Suppressor macrophage treated with lipopolysaccharide for 1 hour (primary cell): ENCODE data around the gene ERO1B.
"Not testable (repeated sequence)": the region's sequence is repeated elsewhere in the genome, so short reads cannot be mapped to it uniquely, and the experiment has no call there.

Experiments
- DNase-seq, 3 donors: peaks; one replicate each; pipeline ENCODE4 v3.0.0-alpha.2; 2020 to 2022

The ERO1B gene

DNA sequence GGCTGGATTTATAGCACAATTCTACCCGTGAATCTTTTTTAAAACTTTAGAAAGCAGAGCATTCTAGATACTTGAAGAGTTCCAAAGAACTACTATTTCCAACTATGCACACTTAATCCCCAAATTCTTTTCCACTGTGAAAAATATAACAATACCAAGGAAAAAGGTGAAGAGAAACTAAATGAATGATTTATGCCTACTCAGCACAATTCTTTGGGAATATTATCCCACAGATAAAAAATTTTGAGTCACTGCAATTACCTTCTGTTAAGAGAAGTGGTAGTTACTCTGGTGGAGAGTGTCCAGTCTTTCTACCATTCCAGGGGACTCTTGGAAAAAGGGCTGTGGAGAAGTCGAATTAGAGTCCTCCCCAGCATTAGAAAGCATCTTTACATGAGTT lies 39.2 kb downstream of the ERO1B start:
- no peak for DNase-seq

DNA sequence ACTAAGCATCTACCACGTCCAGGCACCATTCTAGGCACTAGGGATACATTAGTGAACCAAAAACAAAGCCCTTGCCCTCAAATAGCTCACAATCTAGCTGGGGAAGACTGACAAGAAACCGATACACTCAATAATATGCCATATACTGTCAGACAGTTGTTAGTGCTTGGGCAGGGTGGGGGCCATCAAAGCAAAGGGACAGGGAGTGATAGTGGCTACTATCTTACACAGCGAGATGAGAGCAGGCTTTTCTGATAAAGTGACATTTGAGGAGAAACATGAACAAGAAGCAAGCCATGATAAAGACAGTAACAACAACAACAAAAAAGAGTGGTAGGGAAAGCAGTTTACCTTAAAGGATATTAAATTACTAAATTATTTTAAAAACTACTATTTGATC lies 41.1 kb downstream of the ERO1B start:
- DNase-seq: no peak

DNA sequence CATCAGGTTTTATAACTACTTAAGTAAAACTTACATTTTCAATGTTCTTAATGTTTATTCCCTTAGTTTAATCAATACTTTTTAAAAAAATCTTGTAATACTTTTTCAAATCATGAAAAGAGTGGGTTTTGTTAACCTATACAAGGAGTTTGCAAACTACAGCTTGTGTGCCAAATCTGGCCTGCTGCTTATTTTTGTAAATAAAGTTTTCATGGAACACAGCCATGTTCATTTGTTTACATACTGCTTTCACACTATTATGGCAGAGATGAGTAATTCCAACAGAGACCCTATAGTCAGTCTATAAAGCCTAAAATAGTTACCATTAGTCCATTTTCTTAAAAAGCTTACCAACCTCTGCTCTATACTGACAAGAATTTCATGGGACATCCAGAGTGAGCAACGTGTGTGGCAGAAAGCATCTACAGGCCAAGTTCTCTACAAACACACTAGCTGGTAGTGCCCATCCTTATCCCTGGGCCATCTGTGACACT lies 42.6 kb downstream of the ERO1B start:
- DNase-seq: no peak

DNA sequence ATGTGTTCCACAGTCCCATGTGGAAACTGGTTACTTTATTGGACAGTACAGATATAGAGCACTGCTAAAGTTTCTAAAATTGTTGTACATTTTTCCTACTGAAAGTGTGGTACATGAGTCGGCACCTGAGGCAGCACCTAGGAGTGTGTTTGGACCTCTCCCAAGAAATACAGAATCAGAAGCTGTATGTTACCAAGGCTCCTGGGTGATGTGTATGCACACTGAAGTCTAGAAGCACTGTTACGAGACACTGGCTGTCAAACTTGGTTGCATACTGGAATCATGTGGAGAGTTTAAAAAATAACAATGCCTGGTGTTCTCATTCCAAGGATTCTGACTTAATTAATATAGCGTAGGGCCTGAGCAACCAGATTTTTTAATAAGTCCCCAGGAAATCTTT lies 46.6 kb downstream of the ERO1B start:
- no peak for DNase-seq

DNA sequence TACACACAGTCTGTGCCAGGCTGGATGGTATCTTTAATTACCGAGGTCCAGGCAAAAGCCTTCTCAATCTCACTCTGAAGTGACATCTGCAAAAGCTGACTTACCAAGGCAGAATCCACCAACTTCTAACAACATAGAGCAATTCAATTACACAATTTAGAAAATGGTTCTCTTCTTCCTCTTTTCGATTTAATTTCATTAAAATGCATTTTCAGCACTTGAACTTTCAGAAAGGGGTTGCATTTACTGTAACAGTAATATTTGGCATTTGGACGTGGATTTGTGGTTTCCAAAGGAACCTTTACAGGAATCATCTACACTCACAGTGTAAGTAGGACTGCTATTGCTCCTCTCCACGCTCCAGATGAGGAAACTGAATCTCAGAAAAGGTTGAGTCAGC lies 53.3 kb downstream of the ERO1B start:
- peak; percentile 29 to 71 (median 63) for DNase-seq

DNA sequence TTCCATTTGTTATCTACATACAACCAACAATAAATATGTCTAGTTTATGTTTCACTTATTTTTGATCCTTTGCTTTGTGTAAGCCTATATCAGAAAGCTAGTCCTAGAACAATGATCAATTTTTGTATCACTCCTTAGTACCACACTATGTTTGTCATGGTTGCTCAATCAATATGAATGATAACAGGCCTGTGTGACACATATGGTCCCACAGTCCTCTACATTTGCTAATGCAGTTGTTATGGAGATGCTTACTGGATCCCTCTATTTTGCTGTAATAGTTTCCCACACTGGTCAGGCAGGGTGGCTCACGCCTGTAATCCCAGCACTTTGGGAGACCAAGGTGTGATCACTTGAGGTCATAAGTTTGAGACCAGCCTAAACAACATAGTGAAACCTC lies 59.1 kb downstream of the ERO1B start:
- peak in 1 of 3 donors; percentile 33 for DNase-seq

- no peak for DNase-seq
These were observed 61.3 kb downstream of the ERO1B start for GRCh38 chr1:236220473-236220872.

DNA sequence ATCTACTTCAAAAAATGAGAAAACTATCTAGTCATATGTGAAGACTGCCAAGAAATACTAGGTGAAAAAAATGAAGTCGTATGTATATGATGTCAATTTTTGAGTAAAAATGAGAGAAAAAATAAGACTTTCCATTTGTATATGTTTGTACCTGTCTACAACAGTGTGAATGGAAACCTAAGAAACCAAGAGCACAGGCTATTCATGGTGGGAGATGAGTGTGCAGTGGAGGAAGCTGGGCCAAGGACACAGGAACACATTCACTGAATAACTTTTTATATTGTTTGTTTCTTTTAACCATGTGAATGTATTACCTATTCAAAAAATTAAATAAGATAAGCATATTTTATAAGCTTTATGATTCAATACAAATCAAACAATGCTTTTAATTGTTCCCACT lies 67.0 kb downstream of the ERO1B start:
- DNase-seq: no peak

GRCh38 chr1:236213534-236213933 lies 68.2 kb downstream of the ERO1B start:
- no peak for DNase-seq

GRCh38 chr1:236211815-236212214 lies 69.9 kb downstream of the ERO1B start:
- no peak for DNase-seq

DNA sequence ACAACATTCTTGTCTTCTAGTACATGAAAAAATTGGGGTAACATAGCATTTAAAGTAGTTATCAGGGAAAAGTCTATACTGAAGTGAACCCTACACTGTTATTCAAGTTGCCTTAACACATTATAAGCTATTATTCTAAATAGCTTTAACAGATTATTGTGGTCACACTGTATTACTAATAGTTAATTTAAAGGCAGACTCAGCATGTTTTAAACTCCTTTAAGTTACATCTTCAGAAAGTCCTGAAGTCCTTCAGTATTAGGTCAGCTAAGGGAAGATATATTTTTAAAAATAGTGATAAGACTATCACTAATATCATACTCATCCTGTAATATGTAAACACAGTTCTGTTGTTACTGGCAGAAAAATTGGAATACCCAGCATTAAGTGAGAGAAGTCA lies 72.0 kb downstream of the ERO1B start:
- DNase-seq: no peak

- DNase-seq: no peak
These were observed 72.6 kb downstream of the ERO1B start for GRCh38 chr1:236209185-236209584.

DNA sequence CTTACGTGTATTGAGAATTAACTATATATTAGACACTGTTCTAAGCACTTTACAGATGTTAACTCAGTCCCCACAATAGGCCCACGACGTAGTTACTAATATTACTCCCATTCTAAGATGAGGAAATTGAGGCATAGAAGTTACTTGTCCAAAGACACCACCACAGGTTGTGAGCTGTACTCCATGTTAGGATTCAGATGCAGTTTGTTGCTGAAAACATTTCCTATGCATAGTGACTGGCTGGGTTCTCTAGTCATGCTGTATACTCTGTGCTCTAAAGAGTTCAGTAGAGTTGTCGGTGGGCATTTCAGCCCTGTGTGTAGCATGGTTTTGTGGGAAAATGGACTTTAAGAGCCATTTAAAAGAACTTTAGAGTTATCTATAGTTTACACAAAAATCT lies 74.2 kb downstream of the ERO1B start:
- no peak for DNase-seq

GRCh38 chr1:236207121-236207520 lies 74.6 kb downstream of the ERO1B start:
- DNase-seq: peak in 2 of 3 donors; percentile 32 to 37

GRCh38 chr1:236206548-236206947 lies 75.2 kb downstream of the ERO1B start:
- peak; percentile 82 to 89 (median 83) for DNase-seq

- no peak for DNase-seq
These were observed 77.1 kb downstream of the ERO1B start for GRCh38 chr1:236204656-236205055.

DNA sequence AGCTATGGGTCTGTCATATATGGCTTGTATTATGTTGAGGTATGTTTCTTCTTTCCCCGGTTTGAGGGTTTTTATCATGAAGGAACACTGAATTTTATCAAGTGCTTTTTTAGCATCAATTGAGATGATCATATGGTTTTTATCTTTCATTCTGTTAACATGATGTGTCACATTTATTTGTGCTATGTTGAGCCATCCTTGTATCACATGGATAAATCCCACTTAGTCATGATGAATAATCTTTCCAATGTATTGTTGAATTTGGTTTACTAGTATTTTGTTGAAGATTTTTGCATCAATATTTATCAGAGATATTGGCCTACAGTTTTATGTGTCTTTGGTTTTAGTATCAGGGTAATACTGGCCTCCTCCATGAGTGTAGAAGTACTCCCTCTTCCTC lies 77.7 kb downstream of the ERO1B start:
- peak in 2 of 3 donors; percentile 49 to 51 for DNase-seq

GRCh38 chr1:236201786-236202185 lies 80.0 kb downstream of the ERO1B start:
- DNase-seq: peak; percentile 53 to 56 (median 55)

GRCh38 chr1:236200925-236201324 lies 80.8 kb downstream of the ERO1B start:
- no peak for DNase-seq

DNA sequence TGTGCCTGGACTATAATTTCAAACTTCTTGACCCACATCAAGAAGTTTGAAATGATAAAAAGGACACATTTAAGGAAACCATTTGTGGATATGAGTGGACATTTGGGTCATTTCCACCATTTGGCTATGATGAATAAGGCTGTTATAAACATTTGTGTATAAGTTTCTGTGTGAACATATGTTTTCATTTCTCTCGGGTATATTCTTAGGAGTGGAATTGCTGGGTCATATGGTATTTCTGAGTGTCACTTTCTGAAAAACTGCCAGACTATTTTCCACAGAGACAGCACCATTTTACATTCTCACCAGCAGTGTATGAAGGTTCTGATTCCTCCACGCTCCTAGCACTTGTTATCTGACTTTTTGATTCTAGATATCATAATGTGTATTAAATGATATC lies 88.6 kb downstream of the ERO1B start:
- no peak for DNase-seq

DNA sequence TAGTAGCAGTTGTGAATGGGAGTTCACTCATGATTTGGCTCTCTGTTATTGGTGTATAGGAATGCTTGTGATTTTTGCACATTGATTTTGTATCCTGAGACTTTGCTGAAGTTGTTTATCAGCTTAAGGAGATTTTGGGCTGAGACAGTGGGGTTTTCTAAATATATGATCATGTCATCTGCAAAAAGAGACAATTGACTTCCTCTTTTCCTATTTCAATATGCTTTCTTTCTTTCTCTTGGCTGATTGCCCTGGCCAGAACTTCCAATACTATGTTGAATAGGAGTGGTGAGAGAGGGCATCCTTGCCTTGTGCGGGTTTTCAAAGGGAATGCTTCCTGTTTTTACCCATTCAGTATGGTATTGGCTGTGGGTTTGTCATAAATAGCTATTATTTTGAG lies 93.7 kb downstream of the ERO1B start:
- DNase-seq: peak in 2 of 3 donors; percentile 24 to 26

DNA sequence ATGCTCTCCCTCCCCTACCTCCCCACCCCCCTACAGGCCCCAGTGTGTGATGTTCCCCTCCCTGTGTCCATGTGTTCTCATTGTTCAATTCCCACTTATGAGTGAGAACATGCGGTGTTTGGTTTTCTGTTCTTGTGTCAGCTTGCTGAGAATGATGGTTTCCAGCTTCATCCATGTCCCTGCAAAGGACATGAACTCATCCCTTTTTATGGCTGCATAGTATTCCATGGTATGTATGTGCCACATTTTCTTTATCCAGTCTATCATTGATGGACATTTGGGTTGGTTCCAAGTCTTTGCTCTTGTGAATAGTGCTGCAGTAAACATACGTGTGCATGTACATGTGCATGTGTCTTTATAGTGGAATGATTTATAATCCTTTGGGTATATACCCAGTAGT lies 95.3 kb downstream of the ERO1B start:
- DNase-seq: not testable (repeated sequence)

GRCh38 chr1:236185687-236186086 lies 96.1 kb downstream of the ERO1B start:
- peak; percentile 59 to 74 (median 67) for DNase-seq

DNA sequence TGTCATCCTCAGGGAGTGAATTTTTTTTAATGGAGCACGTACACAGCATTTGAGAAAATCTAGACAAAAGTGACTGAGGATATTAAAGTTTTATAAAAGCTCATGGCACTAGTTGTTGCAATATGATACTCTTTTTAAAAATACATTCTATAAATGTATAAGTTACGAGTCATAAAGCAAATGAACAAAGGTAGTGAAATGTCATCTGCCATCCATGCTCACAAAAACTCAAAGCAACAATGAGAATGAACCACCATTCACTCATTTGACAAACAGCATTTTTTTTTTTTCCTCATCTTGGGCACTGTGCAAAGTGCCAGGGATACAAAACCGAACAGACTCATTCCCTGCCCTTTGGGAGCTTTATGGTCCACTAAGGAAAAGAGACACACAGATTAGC lies 100.7 kb downstream of the ERO1B start:
- no peak for DNase-seq

GRCh38 chr1:236179634-236180033 lies 102.1 kb downstream of the ERO1B start:
- DNase-seq: no peak
